HG02852 (cell line): Measurements from ENCODE around the gene DIP2C.
"Not testable (repeated sequence)": the region's sequence is repeated elsewhere in the genome, so short reads cannot be mapped to it uniquely, and the experiment has no call there.

Source experiments
- ATAC-seq: cut with Tn5 transposase; IDR thresholded peaks from one replicate; pipeline ENCODE4 v1.9.1; 2021; ENCODE audit warnings: mild to moderate bottlenecking, moderate library complexity; ENCODE audit not compliant: unreplicated experiment

DIP2C gene

DNA sequence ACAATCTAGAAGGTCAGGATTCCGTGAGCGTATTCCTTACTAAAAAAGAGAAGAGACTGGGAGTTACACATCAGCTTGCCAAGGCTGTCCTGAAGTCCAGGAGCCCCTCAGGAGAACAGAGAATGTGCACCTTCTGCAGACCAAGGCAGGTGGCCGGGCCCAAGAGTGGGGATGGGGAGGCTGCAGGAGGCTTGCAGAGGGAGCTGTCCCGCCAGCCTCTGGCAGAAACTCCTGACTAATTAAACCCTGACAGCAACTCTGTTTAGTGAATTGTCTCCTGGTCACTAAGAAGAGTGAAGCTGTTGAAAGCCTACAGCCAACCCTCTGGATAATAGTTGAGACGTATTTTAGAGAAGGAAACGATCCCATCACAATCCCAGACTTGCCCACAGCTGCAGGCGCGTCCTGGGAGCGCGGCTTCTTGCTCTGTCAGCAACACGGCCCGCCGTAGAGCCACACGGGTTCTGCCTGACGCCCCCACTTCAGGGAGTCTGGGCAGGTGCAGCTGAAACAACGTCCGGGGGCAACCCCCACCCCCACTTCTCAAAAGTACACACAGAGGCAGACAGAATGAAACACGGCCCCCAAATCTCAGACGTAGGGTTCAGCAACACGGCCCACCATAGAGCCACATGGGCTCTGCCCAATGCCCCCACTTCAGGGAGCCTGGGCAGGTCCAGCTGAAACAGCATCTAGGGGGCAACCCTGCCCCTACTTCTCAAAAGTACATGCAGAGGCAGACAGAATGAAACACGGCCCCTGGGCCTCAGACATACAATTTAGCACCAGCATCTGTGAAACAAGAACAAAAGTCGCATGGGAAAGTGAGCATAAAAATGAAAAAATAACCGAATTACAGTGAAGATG, 45.2 kb downstream of the DIP2C start:
- no peak for ATAC-seq

DNA sequence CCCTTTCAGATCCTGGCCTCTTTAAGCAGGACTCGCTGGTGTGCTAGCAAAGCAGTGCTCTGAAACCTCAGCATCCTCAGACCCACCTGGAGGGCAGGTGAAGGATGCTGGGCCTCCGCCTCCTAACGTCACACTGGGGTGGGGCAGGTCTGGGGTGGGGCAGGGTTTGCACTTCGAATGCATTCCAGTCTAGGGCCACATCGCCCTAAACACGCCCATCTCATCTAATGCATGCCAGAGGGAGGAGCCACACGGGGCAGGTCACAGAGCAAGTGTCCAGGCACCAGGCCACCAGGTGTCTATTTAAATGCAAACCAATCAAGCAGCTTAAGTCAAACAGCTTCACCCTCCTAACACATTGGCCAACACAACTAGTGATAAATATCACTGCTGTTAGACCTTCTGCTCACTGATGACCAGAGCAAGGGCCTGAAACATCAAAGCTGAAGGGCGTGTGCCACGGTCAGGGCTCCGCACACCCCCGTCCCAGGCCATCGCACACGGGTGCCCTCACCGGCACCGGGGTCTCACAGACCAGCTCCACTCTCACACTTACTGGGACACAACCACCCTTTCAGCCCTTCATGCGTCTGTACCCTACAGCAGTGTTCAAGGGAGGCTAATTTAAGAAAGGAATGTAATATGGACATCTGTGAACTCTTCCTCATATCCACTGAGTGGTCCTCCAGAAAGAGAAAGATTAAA, 47.1 kb downstream of the DIP2C start:
- no peak for ATAC-seq

DNA sequence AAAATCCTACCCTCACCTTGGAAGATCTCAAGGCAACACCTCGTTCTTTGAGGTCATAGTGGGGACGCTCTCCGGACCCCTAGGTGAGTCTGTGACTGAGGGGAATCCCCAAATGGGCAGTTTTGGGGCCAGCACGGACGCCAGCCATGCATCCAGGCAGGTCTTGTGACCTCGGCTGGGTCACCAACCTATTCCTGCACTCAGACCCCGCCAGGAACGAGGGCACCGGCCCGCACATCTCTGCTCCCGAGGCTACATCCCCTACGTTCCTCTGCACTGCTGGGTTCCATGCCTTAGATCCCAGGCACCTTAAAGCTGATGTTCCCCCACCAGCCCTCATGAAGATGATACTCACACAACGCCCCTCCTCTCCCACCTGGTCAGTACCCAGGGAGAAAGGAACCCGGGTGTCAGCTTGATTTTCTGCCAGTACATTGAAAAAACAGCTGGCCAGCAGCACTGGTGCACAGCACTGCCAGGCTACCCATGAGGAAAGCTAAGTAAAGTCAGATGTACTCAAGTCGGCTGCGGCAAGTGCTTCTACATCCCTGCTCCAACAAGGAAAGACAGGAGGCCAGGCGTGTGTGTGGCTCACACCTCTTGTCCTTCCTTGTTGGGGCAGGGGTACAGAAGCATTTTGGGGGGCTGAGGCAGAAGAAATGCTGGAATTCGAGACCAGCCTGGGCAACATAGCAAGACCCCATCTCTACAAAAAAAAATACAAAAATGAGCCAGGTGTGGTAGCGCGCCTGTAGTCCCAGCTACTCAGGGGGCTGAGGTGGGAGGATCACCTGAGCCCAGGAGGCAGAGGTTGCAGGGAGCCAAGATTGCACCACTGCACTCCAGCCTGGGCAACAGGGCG, 48.1 kb downstream of the DIP2C start:
- ATAC-seq = no peak

DNA sequence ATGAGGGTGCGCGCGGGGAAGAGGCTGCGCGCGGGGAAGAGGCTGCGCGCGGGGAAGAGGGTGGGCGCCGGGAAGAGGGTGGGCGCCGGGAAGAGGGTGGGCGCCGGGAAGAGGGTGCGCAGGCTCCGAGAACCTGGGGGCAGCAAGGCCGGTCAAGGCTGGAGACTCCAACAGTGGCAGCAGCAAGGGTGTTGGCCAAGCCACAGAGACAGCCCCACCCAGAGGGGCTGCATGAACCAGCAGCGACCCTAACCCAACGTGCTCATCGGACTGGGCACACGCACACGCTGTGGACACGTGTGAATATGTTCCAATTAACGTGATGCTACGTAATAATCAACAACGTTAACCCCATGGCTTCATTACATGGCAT, 48.8 kb downstream of the DIP2C start:
- no peak for ATAC-seq

DNA sequence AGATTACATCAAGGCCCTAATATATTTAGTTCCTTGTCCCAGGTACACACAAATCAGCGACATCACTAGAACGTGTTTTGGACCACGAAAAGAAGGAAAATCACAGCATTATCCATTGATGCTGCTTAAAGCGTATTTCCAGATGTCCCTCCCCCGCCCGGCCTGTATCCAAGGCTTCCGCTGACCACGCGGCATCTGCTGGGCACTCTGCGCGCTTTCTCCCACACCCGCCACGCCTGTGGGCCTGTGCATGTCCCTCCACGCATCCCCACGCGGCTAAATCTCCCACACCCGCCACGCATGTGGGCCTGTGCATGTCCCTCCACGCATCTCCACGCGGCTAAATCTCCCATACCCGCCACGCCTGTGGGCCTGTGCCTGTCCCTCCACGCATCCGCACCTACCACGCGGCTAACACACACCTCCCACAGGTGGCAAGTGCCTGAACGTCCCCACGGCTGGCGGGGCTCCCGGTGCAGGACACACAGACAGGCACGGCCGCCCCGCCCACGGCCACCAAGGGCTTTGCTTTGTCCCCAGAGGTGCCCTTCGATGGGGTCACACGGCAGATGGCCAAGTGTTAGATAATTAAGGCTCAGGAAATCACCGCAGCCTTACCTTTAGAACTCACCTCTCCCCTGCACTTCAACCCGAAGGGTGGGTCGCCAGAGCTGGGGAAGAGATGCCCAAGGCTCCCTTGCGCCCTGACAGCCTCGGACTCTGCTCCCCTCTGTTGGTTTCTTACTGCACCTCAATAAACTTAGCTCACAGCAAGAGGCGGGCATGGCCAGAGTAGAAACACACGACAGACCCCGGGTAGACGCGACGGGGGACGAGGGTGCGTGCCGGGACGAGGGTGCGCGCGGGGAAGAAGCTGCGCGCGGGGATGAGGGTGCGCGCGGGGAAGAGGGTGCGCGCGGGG, 49.5 kb downstream of the DIP2C start:
- ATAC-seq = no peak

DNA sequence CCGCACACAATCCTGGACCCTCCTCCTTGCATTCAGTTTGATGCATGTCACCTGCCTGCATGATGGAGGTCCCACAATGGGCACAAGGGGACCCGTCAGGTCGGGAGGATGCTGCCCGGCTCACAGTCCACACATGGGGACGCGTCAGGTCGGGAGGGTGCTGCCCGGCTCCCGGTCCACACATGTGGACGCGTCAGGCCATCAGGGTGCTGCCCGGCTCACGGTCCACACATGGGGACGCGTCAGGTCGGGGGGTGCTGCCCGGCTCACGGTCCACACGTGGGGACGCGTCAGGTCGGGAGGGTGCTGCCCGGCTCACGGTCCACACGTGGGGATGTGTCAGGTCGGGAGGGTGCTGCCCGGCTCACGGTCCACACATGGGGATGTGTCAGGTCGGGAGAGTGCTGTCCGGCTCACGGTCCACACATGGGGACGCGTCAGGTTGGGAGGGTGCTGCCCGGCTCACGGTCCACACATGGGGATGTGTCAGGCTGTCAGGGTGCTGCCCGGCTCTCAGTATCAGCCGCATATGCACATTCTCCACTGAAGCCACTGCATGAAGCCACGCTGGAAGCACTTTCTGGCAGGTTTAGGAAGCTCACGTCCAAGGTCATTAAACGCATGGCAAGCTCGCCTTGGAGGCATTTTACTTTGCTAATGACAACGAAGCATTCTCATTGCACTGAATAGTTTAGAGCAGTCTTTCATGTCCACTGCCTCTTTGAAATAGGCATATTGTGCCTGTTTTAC, 50.3 kb downstream of the DIP2C start:
- ATAC-seq = no peak

DNA sequence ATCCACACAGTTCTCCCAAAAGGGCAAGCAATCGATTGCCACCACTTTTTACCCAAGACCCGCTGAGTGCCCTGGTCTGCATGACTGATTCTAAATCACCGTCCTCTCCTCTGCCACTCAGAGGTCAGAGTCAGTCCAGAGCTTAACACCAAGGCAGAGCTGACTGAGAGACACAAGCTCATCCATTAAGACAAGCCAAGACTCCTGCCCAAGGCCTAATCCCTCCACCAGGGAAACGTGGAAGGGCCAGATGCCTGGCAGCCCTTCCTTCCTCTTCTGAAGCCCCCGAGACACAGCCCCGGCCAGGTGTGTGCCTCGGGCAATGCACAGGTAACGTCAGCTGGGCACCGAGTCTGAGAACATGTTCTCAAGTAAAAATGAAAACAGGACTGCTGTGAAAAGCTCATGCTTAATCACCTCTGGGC, 51.7 kb downstream of the DIP2C start:
- no peak for ATAC-seq

DNA sequence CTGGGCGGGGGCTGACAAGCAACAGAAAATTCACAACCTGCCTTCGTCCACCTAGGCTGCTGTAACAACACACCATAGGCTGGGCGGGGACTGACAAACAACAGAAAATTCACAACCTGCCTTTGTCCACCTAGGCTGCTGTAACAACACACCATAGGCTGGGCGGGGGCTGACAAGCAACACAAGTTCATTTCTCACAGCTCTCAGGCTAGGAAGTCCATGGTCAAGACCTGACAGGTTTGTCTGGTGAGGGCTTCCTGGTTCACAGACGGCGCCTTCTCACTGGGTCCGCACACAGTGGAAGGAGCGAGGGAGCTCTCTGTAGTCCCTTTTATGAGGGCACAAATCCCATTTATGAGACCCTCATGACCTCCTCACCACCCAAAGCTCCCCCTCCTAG, 52.2 kb downstream of the DIP2C start:
- no peak for ATAC-seq

DNA sequence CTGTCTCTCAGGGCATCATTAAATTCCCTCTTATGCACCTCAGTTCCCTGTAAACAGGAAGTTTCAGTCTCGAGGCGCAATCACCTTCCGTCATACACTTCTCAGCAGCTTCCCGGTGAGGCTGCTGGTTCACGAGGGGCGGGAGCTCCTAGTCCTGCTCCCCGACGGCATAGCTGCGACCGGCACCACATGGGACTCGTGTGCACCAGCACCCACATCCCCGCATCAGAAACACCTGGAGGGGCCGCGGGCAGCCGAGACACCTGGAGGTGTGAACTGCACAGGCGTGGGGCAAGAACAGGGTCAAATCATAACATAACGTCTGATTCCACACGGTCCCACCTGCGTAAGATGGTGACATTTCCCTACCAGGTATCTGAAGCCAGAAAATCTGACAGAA, 52.7 kb downstream of the DIP2C start:
- no peak for ATAC-seq

DNA sequence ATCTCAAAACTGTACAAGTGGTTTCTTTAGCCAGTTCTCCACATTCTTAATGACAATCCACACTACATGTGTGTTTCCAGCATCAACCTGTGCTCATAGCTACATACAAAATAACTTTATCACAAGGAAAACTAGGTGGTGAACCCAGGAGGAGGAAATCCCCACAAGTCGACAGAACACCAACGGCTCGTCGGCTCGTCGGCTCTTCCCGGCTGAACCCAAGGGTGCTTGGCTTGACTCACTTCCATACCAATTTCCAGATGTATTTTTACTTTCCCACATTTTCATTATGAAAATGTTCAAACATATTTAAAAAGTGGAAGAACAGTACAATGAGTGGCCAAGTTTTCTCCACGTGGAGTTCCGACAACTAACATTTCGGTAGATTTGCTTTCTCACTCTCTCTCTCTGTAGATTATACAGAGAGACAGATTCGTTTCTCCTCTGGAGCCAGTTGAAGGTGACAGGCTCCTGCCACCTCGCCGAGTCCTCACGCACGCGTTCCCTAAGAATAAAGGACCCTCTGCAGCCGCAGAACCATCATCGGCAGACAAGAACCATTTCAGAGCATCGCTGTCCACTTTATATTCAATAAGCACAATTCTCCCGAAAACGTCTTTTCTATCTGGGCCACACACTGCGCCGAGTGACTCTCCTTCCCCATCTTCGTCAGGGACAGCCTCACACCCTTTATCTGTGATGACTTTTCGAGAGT, 53.3 kb downstream of the DIP2C start:
- no peak for ATAC-seq

DNA sequence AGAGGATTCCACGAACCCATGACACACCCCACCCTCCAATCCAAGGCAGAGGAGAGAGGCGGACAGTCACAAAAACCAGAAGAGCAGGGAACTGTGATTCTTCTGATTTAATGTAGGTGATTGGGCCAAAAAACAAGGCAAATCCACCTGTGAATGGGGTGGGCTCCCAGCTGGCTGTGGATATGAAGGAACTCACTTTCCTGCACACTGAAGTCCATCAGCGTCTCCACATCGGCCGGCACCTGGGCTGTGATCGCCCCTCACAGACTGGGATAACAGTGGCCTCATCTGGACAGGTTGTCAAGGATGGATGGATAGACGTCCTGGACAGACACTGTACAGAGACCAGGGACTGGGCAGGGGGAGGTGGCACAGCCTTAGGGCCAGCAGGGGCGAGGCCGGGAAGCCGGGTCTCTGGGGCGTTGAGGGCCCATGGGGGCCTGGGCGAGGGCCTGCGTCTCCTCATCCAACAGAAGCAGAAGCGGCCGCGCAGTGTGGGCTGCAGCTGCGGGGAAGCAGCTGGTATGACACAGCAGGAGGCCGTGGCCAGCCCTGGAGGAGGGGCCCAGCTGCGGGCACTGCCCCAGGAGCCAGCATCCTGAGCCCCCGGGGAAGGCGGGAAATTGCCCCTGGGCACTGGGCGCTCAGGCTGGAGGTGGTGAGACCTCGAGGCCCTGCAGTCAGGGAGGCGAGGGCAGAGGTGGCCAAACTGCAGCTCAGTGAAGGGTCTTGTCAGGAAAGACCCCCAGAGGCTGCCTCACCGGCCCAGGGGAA, 54.2 kb downstream of the DIP2C start:
- ATAC-seq = no peak

DNA sequence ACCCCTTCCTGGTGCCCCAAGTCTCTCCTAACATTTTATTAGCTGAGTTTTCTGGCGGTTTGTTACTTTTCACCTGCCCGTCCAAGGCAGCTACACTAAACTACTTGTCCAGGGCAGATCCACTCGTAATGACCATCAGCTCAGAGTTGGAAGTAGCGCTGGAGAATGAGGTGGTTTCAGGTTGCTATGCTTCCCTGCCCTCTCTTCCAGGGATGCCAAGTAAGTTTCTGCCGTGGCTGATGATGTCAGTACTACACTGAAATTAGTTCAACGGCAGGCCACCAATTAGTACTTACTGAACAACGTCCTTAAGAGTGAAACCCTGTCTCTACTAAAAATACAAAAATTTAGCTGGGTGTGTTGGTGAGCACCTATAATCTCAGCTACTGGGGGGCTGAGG, 55.2 kb downstream of the DIP2C start:
- ATAC-seq = no peak

DNA sequence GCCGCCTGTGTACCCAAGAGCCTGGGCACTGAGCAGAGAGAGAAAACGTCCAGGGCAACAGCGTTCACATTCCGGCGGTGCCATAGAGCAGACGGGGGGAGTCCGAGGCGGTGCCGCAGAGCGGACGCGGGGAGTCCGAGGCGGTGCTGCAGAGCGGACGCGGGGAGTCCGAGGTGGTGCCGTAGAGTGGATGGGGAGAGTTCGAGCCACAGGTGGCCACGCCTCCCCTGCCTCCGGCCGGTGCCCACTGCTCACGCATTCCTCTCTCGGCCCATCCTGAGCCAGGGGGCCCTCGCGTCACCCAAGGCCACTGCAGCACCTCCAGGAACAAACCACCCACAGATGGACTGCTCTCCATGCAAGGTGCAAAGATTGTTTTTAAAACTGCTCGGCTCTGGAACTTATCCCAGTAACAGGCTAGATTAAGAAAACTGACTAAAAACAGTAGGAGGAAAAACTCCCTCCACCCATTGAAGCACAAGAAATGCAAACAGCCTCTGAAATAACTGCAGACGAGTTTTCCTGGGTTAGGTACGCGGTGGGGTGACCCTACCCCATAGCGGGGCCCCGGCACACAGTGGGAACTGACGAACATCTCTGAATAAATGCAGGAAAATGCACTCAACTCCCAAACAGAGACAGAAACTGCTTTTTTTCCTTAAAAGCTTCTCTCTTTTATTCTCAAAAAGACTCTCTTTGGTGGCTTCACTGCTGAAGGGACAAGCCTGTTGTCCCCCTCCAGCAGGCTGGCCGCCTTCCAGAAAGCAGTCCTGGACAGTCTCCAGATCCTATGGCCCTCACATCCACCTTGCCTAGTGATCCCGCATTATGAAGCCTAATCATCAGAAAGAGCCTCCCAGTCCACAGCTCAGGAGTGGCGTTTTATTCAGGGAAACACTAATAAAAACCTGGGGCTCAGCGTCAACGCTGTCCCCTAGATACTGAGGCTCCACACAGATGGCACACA, 55.9 kb downstream of the DIP2C start:
- ATAC-seq = no peak

DNA sequence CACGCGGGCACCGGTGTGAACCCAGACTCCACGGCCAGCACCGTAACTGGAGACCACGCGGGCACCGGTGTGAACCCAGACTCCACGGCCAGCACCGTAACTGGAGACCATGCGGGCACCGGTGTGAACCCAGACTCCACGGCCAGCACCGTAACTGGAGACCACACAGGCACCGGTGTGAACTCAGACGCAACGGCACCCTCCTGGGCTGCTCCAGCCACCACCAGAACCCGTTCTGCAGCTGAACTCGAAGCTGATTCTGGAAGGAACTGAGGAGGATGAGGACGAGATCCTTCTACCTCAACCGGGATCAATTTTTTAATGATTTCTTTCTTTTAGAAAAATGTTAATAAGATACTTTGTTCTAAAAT, 56.7 kb downstream of the DIP2C start:
- ATAC-seq = not testable (repeated sequence)

DNA sequence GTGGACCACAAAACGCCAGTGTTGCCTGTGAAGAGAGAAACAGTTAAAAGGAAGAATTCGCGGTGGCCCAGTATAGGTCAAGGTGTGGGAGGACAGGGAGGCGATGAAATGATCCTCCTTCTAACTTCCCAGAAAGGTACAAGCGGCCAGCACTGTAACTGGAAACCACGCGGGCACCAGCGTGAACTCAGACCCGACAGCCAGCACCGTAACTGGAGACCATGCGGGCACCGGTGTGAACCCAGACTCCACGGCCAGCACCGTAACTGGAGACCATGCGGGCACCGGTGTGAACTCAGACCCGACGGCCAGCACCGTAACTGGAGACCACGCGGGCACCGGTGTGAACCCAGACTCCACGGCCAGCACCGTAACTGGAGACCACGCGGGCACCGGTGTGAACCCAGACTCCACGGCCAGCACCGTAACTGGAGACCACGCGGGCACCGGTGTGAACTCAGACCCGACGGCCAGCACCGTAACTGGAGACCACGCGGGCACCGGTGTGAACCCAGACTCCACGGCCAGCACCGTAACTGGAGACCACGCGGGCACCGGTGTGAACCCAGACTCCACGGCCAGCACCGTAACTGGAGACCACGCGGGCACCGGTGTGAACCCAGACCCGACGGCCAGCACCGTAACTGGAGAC, 57.2 kb downstream of the DIP2C start:
- not testable (repeated sequence) for ATAC-seq

DNA sequence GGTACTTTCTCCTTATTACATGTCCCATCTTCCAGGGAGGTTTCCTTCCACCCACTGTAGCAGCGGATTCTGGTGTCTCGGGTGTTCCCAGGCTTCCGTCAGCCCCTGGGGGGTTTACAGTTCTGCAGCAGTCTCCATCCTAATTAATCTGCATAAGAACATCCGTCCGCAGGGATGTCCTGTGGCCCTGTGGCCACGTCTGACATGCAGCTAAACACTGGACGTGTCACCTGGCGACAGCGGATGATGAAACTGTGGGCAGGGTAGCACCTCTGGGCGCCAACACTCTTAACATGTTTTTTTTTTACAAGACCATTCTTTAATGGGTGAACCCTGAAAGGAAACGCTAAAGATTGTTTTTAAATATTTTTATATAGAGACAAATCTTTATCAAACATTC, 58.2 kb downstream of the DIP2C start:
- no peak for ATAC-seq
